Mesenchymal stem cell (in vitro differentiated cells and primary cell): ENCODE data around the gene CAMTA1.

ENCODE experiments used
- DNase-seq: peaks from one replicate; pipeline ENCODE4 v3.0.0-alpha.2; 2013
- H2AFZ ChIP-seq: one replicate; pipeline ENCODE4 v1.6.1; 2013; ENCODE audit warnings: low read depth, mild to moderate bottlenecking, control low read depth, inconsistent platforms, low read length, moderate library complexity
- H2AK5ac ChIP-seq: 2 replicates; pipeline ENCODE4 v1.6.1; 2013; ENCODE audit warnings: low read length, moderate library complexity, mild to moderate bottlenecking, inconsistent platforms; ENCODE audit not compliant: severe bottlenecking
- H2BK120ac ChIP-seq: one replicate; pipeline ENCODE4 v1.6.1; 2013; ENCODE audit warnings: low read depth, mild to moderate bottlenecking, inconsistent platforms, low read length, moderate library complexity
- H2BK12ac ChIP-seq, 2 experiments: one replicate each; pipeline ENCODE4 v1.6.1; 2013; ENCODE audit warnings: inconsistent platforms in 2 of 2, low read length in 2 of 2, mild to moderate bottlenecking in 2 of 2, moderate library complexity in 2 of 2, control low read depth in 1 of 2
- H2BK15ac ChIP-seq: one replicate; pipeline ENCODE4 v1.6.1; 2013; ENCODE audit warnings: mild to moderate bottlenecking, low read depth, inconsistent platforms; ENCODE audit not compliant: poor library complexity, severe bottlenecking
- H2BK5ac ChIP-seq: 2 replicates; pipeline ENCODE4 v1.6.1; 2013; ENCODE audit warnings: low read depth, mild to moderate bottlenecking, low read length, control low read depth, inconsistent platforms; ENCODE audit not compliant: poor library complexity, severe bottlenecking
- H3K14ac ChIP-seq, 2 experiments: one replicate each; pipeline ENCODE4 v1.6.1; 2013; ENCODE audit warnings: inconsistent platforms in 2 of 2, low read length in 2 of 2, control low read depth in 1 of 2, mild to moderate bottlenecking in 1 of 2, moderate library complexity in 1 of 2
- H3K18ac ChIP-seq, 2 experiments: one replicate each; pipeline ENCODE4 v1.6.1; 2013; ENCODE audit warnings: inconsistent platforms in 2 of 2, low read length in 2 of 2, control low read depth in 1 of 2, low read depth in 1 of 2, mild to moderate bottlenecking in 1 of 2
- H3K23ac ChIP-seq, 2 experiments: one replicate each; pipeline ENCODE4 v1.6.1; 2013; ENCODE audit warnings: inconsistent platforms in 2 of 2, low read length in 2 of 2, mild to moderate bottlenecking in 2 of 2, moderate library complexity in 2 of 2, control low read depth in 1 of 2
- H3K27ac ChIP-seq: 2 replicates; pipeline ENCODE4 v1.5.1; 2013; ENCODE audit warnings: mild to moderate bottlenecking, moderate library complexity, low read length, control low read depth, inconsistent platforms; ENCODE audit not compliant: poor library complexity, severe bottlenecking
- H3K27me3 ChIP-seq, 2 experiments: 2 replicates each; pipeline versions ENCODE4 v1.6.1 to v1.7.0; 2013; ENCODE audit warnings: low read length in 2 of 2, mild to moderate bottlenecking in 2 of 2, moderate library complexity in 2 of 2, control low read depth in 1 of 2, inconsistent platforms in 1 of 2; ENCODE audit not compliant: control insufficient read depth in 1 of 2, insufficient read depth in 1 of 2
- H3K36me3 ChIP-seq, 2 experiments: 2 replicates each; pipeline versions ENCODE4 v1.6.1 to v1.7.0; 2013; ENCODE audit warnings: low read length in 2 of 2, control low read depth in 1 of 2, inconsistent platforms in 1 of 2, low read depth in 1 of 2, mild to moderate bottlenecking in 1 of 2; ENCODE audit not compliant: insufficient read depth in 2 of 2, control insufficient read depth in 1 of 2
- H3K4ac ChIP-seq, 2 experiments: one replicate each; pipeline ENCODE4 v1.6.1; 2013; ENCODE audit warnings: inconsistent platforms in 2 of 2, low read length in 2 of 2, mild to moderate bottlenecking in 2 of 2, moderate library complexity in 2 of 2, control low read depth in 1 of 2, low read depth in 1 of 2
- H3K4me1 ChIP-seq: 2 replicates; pipeline ENCODE4 v1.6.1; 2013; ENCODE audit warnings: low read depth, low read length, control low read depth; ENCODE audit not compliant: control insufficient read depth, insufficient read depth
- H3K4me2 ChIP-seq: 2 replicates; pipeline ENCODE4 v1.6.1; 2013; ENCODE audit warnings: low read length, mild to moderate bottlenecking, inconsistent platforms; ENCODE audit not compliant: poor library complexity, severe bottlenecking
- H3K4me3 ChIP-seq, 2 experiments: 2 replicates each; pipeline versions ENCODE4 v1.5.1 to v1.7.0; 2013; ENCODE audit warnings: low read length in 2 of 2, mild to moderate bottlenecking in 2 of 2, control low read depth in 1 of 2, low read depth in 1 of 2; ENCODE audit not compliant: insufficient read depth in 1 of 2
- H3K79me1 ChIP-seq: replicated peaks from 2 replicates; pipeline ENCODE4 v1.6.1; 2013; ENCODE audit warnings: mild to moderate bottlenecking, control low read depth, low read length, inconsistent platforms; ENCODE audit not compliant: poor library complexity, severe bottlenecking
- H3K9ac ChIP-seq: 2 replicates; pipeline ENCODE4 v1.7.0; 2013; ENCODE audit warnings: mild to moderate bottlenecking, low read length, moderate library complexity
- H3K9me3 ChIP-seq: 2 replicates; pipeline ENCODE4 v1.7.0; 2013; ENCODE audit warnings: mild to moderate bottlenecking, low read length; ENCODE audit not compliant: control insufficient read depth
- H4K8ac ChIP-seq: one replicate; pipeline ENCODE4 v1.6.1; 2013; ENCODE audit warnings: inconsistent platforms, mild to moderate bottlenecking, low read length, moderate library complexity
- H4K91ac ChIP-seq: one replicate; pipeline ENCODE4 v1.6.1; 2013; ENCODE audit warnings: mild to moderate bottlenecking, low read length, inconsistent platforms
- WGBS: methylation state at CpG from one replicate; pipeline ENCODE4 v1.1.7; 2013; ENCODE audit warnings: mixed read lengths; 5-methylcytosine and 5-hydroxymethylcytosine counted together

Gene CAMTA1

DNA sequence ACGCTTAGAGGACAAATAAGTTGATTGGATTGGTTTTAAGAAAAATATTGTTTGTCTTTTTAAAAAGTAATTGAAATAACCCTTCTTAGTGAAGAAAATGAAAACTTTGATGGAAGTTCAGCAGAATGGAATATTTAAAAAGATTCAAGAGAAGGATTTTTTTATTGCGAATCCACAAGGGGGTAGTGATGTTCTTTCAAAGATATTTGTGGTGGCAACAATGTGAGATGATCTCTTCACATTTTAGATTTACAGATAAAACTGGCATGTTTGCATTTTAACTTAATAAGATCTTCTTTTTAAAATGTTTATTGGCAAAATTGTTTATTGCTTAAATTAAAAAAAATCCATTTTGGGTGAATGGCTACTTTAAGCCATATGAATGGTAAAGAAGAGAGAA lies 8.9 kb downstream of the CAMTA1 start:
- H3K79me1 ChIP-seq: peaks cover 9% of the 10 kb centered on the region
- H3K14ac ChIP-seq: no peak overlapping the region
- peaks cover 3% of the 10 kb centered on the region for H3K4me1 ChIP-seq
- WGBS: 87% methylated on average over 2 of the region's 2 CpGs
- H3K4me2 ChIP-seq: no peak overlapping the region
- H3K36me3 ChIP-seq: peaks cover 0 to 5% of the 10 kb centered on the region in 2 experiments
- no peak overlapping the region for H2BK15ac ChIP-seq
- H3K27me3 ChIP-seq: no peaks in the 10 kb centered on the region
- H2BK120ac ChIP-seq: no peak overlapping the region
- H2AFZ ChIP-seq: no peak overlapping the region
- peak; percentile 68 for DNase-seq
- no peak overlapping the region for H4K8ac ChIP-seq
- no peak overlapping the region for H4K91ac ChIP-seq
- no peaks in the 10 kb centered on the region for H3K9me3 ChIP-seq
- no peak overlapping the region for H2AK5ac ChIP-seq
- no peak overlapping the region for H2BK5ac ChIP-seq
- H3K4ac ChIP-seq: no peak overlapping the region
- H3K27ac ChIP-seq: no peak overlapping the region
- no peak overlapping the region for H2BK12ac ChIP-seq
- no peak overlapping the region for H3K4me3 ChIP-seq
- no peak overlapping the region for H3K18ac ChIP-seq
- H3K9ac ChIP-seq: peak overlapping the region; percentile 53
- no peak overlapping the region for H3K23ac ChIP-seq

DNA sequence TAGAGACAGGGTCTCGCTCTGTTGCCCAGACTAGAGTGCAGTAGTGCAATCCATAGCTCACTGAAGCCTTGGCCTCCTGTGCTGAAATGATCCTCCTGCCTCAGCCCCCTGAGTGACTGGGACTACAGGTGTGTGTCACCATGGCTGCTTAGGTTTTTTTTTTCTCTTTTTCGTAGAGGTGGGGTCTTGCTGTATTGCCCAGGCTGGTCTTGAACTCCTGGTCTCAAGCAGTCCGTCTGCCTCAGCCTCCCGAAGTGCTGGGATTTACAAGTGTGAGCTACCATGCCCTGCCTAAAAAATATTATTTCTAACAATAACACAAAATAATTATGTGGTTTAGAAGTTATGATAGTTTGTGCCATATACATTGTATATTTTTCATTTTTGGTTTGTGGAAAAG lies 9.9 kb downstream of the CAMTA1 start:
- Histone ChIP-seq H3K27ac (no peak overlapping the region), H3K23ac (no peak overlapping the region), H3K4me1 (peaks cover 1% of the 10 kb centered on the region), H2AFZ (no peak overlapping the region), H3K4me3 (no peak overlapping the region), H3K4ac (no peak overlapping the region), H3K14ac (no peak overlapping the region), H2BK120ac (no peak overlapping the region), H3K9me3 (no peaks in the 10 kb centered on the region), H3K18ac (no peak overlapping the region), H4K91ac (no peak overlapping the region), H2AK5ac (no peak overlapping the region), H3K27me3 (no peaks in the 10 kb centered on the region), H3K4me2 (no peak overlapping the region), H2BK12ac (no peak overlapping the region), H3K79me1 (peaks cover 9% of the 10 kb centered on the region), H3K9ac (peak overlapping the region; percentile 53), H2BK5ac (no peak overlapping the region), H3K36me3 (peaks cover 0 to 5% of the 10 kb centered on the region in 2 experiments), H2BK15ac (no peak overlapping the region), H4K8ac (no peak overlapping the region)
- 87% methylated on average over 2 of the region's 4 CpGs for WGBS
- no peak for DNase-seq

DNA sequence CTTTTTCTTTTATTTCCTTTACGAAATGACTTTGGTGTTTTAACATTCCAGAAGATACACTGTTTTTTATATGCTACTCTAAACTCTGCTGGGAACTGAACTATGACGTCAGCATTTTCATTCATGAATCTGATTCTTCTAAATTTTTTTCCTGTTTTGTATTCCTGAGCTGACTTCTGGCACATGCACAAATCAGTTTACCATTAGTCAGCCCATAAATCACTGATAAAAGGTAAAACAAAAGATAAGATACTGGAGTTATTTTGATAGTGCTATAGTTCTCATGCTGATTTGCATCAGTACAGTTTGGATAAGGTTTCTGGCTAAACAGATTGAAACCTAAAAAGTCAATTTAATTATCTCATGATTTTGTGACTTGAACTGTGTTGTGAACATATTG lies 10.4 kb downstream of the CAMTA1 start:
- H2BK12ac ChIP-seq: no peak overlapping the region
- H4K8ac ChIP-seq: no peak overlapping the region
- no peak overlapping the region for H3K14ac ChIP-seq
- H3K4me1 ChIP-seq: peaks cover 1% of the 10 kb centered on the region
- no peak overlapping the region for H2BK15ac ChIP-seq
- H2AFZ ChIP-seq: no peak overlapping the region
- WGBS: 52% methylated on average over 2 of the region's 2 CpGs
- peaks cover 9% of the 10 kb centered on the region for H3K79me1 ChIP-seq
- peaks cover 0 to 5% of the 10 kb centered on the region in 2 experiments for H3K36me3 ChIP-seq
- no peaks in the 10 kb centered on the region for H3K9me3 ChIP-seq
- H2BK120ac ChIP-seq: no peak overlapping the region
- peak overlapping the region; percentile 53 for H3K9ac ChIP-seq
- H4K91ac ChIP-seq: no peak overlapping the region
- H3K18ac ChIP-seq: no peak overlapping the region
- H2BK5ac ChIP-seq: no peak overlapping the region
- H3K23ac ChIP-seq: no peak overlapping the region
- no peak overlapping the region for H2AK5ac ChIP-seq
- H3K4me2 ChIP-seq: no peak overlapping the region
- no peak overlapping the region for H3K4me3 ChIP-seq
- DNase-seq: peak; percentile 69
- no peaks in the 10 kb centered on the region for H3K27me3 ChIP-seq
- H3K27ac ChIP-seq: no peak overlapping the region
- no peak overlapping the region for H3K4ac ChIP-seq

DNA sequence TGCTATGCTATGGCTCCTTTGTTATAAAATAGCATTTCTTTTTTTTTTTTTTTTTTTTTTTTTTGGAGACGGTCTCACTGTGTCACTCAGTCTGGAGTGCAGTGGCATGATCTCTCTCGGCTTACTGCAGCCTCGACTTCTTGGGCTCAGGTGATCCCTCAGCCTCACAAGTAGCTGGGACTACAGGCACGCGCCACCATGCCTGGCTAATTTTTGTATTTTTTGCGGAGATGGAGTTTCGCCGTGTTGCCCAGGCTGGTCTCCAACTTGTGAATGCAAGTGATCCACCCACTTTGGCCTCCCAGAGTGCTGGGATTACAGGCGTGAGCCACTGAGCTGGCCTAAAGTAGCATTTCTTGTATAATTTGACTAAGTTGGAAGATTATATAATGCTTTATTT lies 10.8 kb downstream of the CAMTA1 start:
- Histone ChIP-seq H4K91ac (peak overlapping the region; percentile 50), H3K9me3 (no peaks in the 10 kb centered on the region), H2AFZ (no peak overlapping the region), H3K79me1 (peaks cover 9% of the 10 kb centered on the region), H4K8ac (peak overlapping the region; percentile 64), H3K36me3 (peaks cover 0 to 5% of the 10 kb centered on the region in 2 experiments), H3K4me3 (no peak overlapping the region), H3K4me2 (no peak overlapping the region), H3K4ac (no peak overlapping the region), H3K27me3 (no peaks in the 10 kb centered on the region), H2BK120ac (no peak overlapping the region), H2BK12ac (no peak overlapping the region), H3K18ac (peak overlapping the region; percentile 34 to 54), H3K9ac (peak overlapping the region; percentile 53), H2BK5ac (no peak overlapping the region), H3K14ac (peak overlapping the region in 1 of 2 experiments; percentile 71), H2BK15ac (no peak overlapping the region), H3K4me1 (peaks cover 1% of the 10 kb centered on the region), H2AK5ac (no peak overlapping the region), H3K27ac (no peak overlapping the region), H3K23ac (no peak overlapping the region)
- WGBS: 86% methylated on average over 9 of the region's 9 CpGs
- no peak for DNase-seq
